C4-2B (cell line): ENCODE measurements around the gene LNX2.
A peak's percentile ranks its signal among the peaks of the same experiment; 100 is the strongest.

ENCODE experiments used
- H3K27ac ChIP-seq: fragments of 450-650 bp; 2 replicates; pipeline ENCODE4 v1.5.1; 2017
- CTCF ChIP-seq: fragments of 450-650 bp; conservative IDR thresholded peaks from 2 replicates; pipeline ENCODE4 v1.5.1; 2017; ENCODE audit warnings: mild to moderate bottlenecking
- ZFX ChIP-seq: fragments of 450-650 bp; IDR thresholded peaks from 2 replicates; pipeline ENCODE4 v1.6.1; 2017

LNX2 gene

GRCh38 chr13:27661017-27661416, 40.7 kb upstream of the LNX2 start:
- H3K27ac ChIP-seq: no peak overlapping the region
- TF ChIP-seq CTCF (no peak), ZFX (no peak)

- TF ChIP-seq ZFX (no peak), CTCF (no peak)
- H3K27ac ChIP-seq: no peak overlapping the region
Observed at GRCh38 chr13:27660511-27660910, 40.2 kb upstream of the LNX2 start.

- no peak for TF ChIP-seq ZFX
- 0 out of 2 replicates have a peak, but pooled peaks have one; percentile 6 for TF ChIP-seq CTCF
- no peak overlapping the region; the same call in 1 of the 2 replicates for H3K27ac ChIP-seq
Observed at GRCh38 chr13:27659145-27659865, 39.0 kb upstream of the LNX2 start.

- H3K27ac ChIP-seq: no peak overlapping the region
- TF ChIP-seq CTCF: no peak; the same call in 1 of the 2 replicates
- TF ChIP-seq ZFX: no peak
Observed at GRCh38 chr13:27658546-27658945, 38.2 kb upstream of the LNX2 start.

- H3K27ac ChIP-seq: no peak overlapping the region
- TF ChIP-seq ZFX (no peak), CTCF (no peak)
Observed at GRCh38 chr13:27657724-27658123, 37.4 kb upstream of the LNX2 start.

GRCh38 chr13:27654816-27655215, 34.5 kb upstream of the LNX2 start:
- H3K27ac ChIP-seq: no peak overlapping the region
- TF ChIP-seq CTCF: no peak
- TF ChIP-seq ZFX: no peak

- no peak for TF ChIP-seq CTCF
- no peak for TF ChIP-seq ZFX
Observed at GRCh38 chr13:27654059-27654458, 33.7 kb upstream of the LNX2 start.

More at GRCh38 chr13:27654059-27654458, 33.7 kb upstream of the LNX2 start:
- H3K27ac ChIP-seq: no peak overlapping the region
